ENCODE measurements around the gene LPP.

- no peak for TF ChIP-seq HDGF (IDR thresholded peaks at IDR 0.05; ENCODE audit: borderline replicate concordance)
- TF ChIP-seq TARDBP (IDR thresholded peaks at IDR 0.05), result no peak
- no peak for TF ChIP-seq FOXK2 (IDR thresholded peaks at IDR 0.05)
- no peak for TF ChIP-seq SUZ12 (IDR thresholded peaks at IDR 0.05)
- no peak for TF ChIP-seq BHLHE40 (IDR thresholded peaks at IDR 0.05; ENCODE audit: borderline replicate concordance)
- no peak for TF ChIP-seq NFRKB (IDR thresholded peaks at IDR 0.05)
- TF ChIP-seq, protein P1, sequence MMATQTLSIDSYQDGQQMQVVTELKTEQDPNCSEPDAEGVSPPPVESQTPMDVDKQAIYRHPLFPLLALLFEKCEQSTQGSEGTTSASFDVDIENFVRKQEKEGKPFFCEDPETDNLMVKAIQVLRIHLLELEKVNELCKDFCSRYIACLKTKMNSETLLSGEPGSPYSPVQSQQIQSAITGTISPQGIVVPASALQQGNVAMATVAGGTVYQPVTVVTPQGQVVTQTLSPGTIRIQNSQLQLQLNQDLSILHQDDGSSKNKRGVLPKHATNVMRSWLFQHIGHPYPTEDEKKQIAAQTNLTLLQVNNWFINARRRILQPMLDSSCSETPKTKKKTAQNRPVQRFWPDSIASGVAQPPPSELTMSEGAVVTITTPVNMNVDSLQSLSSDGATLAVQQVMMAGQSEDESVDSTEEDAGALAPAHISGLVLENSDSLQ (IDR thresholded peaks at IDR 0.05), result peak; percentile 20; the same call in 1 of the 2 replicates
Measured at GRCh38 chr3:188584958-188585689, 431.2 kb downstream of the LPP start.
